ENCODE measurements around the gene PDE1A. TPM values are rescaled to one million over a fixed set of nuclear protein-coding genes. Genes with fewer than 3 reads are reported as not detected.
A peak's percentile ranks its signal among the peaks of the same experiment; 100 is the strongest.

The PDE1A gene
- total RNA-seq, 1 donor from 2014 or later = 14.5 TPM

- TF ChIP-seq CTCF (IDR thresholded peaks at IDR 0.05) = no peak
- no peak for TF ChIP-seq POLR2AphosphoS5 (IDR thresholded peaks at IDR 0.05; ENCODE audit: insufficient read depth in 1 of 2, low read depth in 1 of 2)
- H3K9me3 ChIP-seq = no peaks in the 10 kb centered on the region
- H3K27me3 ChIP-seq = no peaks in the 10 kb centered on the region
- intact Hi-C loops (cut with DNase I) = no loop called here
- no peak for DNase-seq (ENCODE audit: extremely low spot score in 2 of 2)
- H3K4me3 ChIP-seq = no peak overlapping the region
- H3K27ac ChIP-seq = no peak overlapping the region
- no peaks in the 10 kb centered on the region for H3K4me1 ChIP-seq
- peaks cover 0 to 6% of the 10 kb centered on the region in 2 donors for H3K36me3 ChIP-seq
Observed at GRCh38 chr2:182197529-182197928, 229.3 kb downstream of the PDE1A start.

- TF ChIP-seq POLR2A (IDR thresholded peaks at IDR 0.05) = no peak
- no peak for TF ChIP-seq POLR2AphosphoS5 (IDR thresholded peaks at IDR 0.05; ENCODE audit: insufficient read depth in 1 of 2, low read depth in 1 of 2)
- TF ChIP-seq CTCF (IDR thresholded peaks at IDR 0.05) = no peak
- H3K27me3 ChIP-seq = no peaks in the 10 kb centered on the region
- intact Hi-C loops (cut with DNase I) = no loop called here
- no peaks in the 10 kb centered on the region for H3K36me3 ChIP-seq
- no peaks in the 10 kb centered on the region for H3K4me1 ChIP-seq
- no peak for DNase-seq (ENCODE audit: extremely low spot score in 2 of 2)
- H3K27ac ChIP-seq = no peak overlapping the region
- no peak overlapping the region for H3K4me3 ChIP-seq
- no peaks in the 10 kb centered on the region for H3K9me3 ChIP-seq
Observed at GRCh38 chr2:182193291-182193690, 233.5 kb downstream of the PDE1A start.

GRCh38 chr2:182191061-182191460, 235.8 kb downstream of the PDE1A start:
- intact Hi-C loops (cut with DNase I) = no loop called here
- Histone ChIP-seq H3K27ac (no peak overlapping the region), H3K4me3 (no peak overlapping the region), H3K9me3 (no peaks in the 10 kb centered on the region), H3K36me3 (no peaks in the 10 kb centered on the region), H3K4me1 (no peaks in the 10 kb centered on the region), H3K27me3 (no peaks in the 10 kb centered on the region)
- DNase-seq (ENCODE audit: extremely low spot score in 2 of 2) = no peak
- TF ChIP-seq POLR2AphosphoS5 (IDR thresholded peaks at IDR 0.05; ENCODE audit: insufficient read depth in 1 of 2, low read depth in 1 of 2) (no peak), POLR2A (IDR thresholded peaks at IDR 0.05) (no peak), CTCF (IDR thresholded peaks at IDR 0.05) (no peak)

DNA sequence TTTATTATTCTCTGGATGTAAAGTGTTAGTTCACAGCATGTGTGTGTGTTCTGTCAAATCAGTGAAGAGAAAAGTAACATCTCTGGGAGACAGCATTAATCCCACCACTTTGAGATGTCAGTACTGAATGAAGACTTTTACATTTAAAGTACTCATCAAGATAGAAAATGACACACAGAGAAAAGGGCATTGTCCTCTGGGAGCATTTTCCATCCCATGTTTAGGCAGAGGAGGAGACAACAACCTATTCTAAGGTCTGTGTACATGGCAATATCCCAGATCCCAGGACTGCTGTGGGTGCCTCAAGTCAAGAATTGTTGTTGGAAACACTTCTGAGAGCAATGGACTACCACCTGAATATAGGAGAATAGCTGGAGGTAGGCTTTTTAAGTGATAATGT, 239.7 kb downstream of the PDE1A start:
- no peak overlapping the region for H3K27ac ChIP-seq
- no peak overlapping the region for H3K4me3 ChIP-seq
- DNase-seq (ENCODE audit: extremely low spot score in 2 of 2) = no peak
- TF ChIP-seq POLR2AphosphoS5 (IDR thresholded peaks at IDR 0.05; ENCODE audit: insufficient read depth in 1 of 2, low read depth in 1 of 2) = no peak
- no peak for TF ChIP-seq CTCF (IDR thresholded peaks at IDR 0.05)
- TF ChIP-seq POLR2A (IDR thresholded peaks at IDR 0.05) = no peak
- H3K36me3 ChIP-seq = peaks cover 0 to 9% of the 10 kb centered on the region in 2 donors
- H3K4me1 ChIP-seq = no peaks in the 10 kb centered on the region
- intact Hi-C loops (cut with DNase I) = loop anchor here (5.0 kb wide), 1 partner anchor 465 kb away; no protein-coding TSS in a partner anchor
- H3K9me3 ChIP-seq = peaks cover 3% of the 10 kb centered on the region
- H3K27me3 ChIP-seq = no peaks in the 10 kb centered on the region

DNA sequence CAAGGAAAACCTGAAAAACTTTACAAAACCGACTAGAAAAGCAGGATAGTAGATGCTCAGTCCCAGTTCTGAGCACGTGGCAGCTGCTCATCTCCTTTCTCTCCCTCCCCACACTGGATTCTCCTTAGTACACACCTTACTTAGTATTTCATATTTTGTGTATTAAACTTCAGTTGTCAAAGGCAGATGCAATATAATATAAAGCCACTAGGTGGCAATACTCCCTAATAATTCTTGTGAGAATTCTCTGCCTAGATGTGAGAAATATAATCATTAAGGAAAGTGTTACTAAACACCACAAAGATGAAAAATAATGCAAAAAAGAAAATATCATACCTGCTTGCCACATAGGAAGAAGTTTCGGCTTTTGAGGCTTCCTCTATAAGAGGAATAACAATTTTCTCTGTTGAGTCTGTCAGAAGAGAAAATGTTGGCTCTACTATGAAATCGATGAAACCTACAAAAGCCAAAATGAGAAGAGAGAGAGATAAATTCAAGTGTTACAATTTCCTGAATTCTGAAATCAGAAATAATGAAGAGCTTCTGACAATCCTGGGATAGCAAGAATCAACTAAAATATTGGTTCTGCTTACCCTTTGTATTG, 240.6 kb downstream of the PDE1A start:
- intact Hi-C loops (cut with DNase I) = loop anchor here (5.0 kb wide), 1 partner anchor 466 kb away; no protein-coding TSS in a partner anchor
- H3K4me1 ChIP-seq = no peaks in the 10 kb centered on the region
- TF ChIP-seq CTCF (IDR thresholded peaks at IDR 0.05) (peak; percentile 62 to 88 (median 81)), POLR2AphosphoS5 (IDR thresholded peaks at IDR 0.05; ENCODE audit: insufficient read depth in 1 of 2, low read depth in 1 of 2) (no peak)

More for the DNA sequence above, 240.6 kb downstream of the PDE1A start:
- peaks cover 3% of the 10 kb centered on the region for H3K9me3 ChIP-seq
- peaks cover 0 to 9% of the 10 kb centered on the region in 2 donors for H3K36me3 ChIP-seq
- no peaks in the 10 kb centered on the region for H3K27me3 ChIP-seq
- no peak overlapping the region for H3K27ac ChIP-seq
- no peak for DNase-seq (ENCODE audit: extremely low spot score in 2 of 2)
- H3K4me3 ChIP-seq = no peak overlapping the region
